GM23338 (cell line): ENCODE data around the gene OOSP4A. TPM values are rescaled to one million over a fixed set of nuclear protein-coding genes. Genes with fewer than 3 reads are reported as not detected.
A peak's percentile ranks its signal among the peaks of the same experiment; 100 is the strongest.

Experiments
- ATAC-seq: fragments of 200-7000 bp; cut with Tn5 transposase; 3 replicates; pipeline ENCODE4 v1.9.1; 2020
- DNase-seq: peaks from one replicate; pipeline ENCODE4 v3.0.0-alpha.2; 2015; ENCODE audit warnings: low spot score
- H2AFZ ChIP-seq: fragments of 200-600 bp; sonication (generic); 2 replicates; pipeline ENCODE4 v1.8.0; 2016; ENCODE audit warnings: antibody characterized with exemption, mild to moderate bottlenecking, moderate library complexity
- H3F3A ChIP-seq: fragments of 200-600 bp; sonication (generic); replicated peaks from 2 replicates; pipeline ENCODE4 v1.8.0; 2017; ENCODE audit warnings: antibody characterized with exemption, mixed run types, low read depth
- H3K27ac ChIP-seq: fragments of 200-600 bp; sonication (generic); 2 replicates; pipeline ENCODE4 v1.6.1; 2016; ENCODE audit warnings: low read depth
- H3K27me3 ChIP-seq: fragments of 200-600 bp; sonication (generic); 2 replicates; pipeline ENCODE4 v1.8.0; 2016; ENCODE audit warnings: mild to moderate bottlenecking, mixed run types, moderate library complexity; ENCODE audit not compliant: insufficient read depth
- H3K36me3 ChIP-seq: fragments of 200-600 bp; sonication (generic); 2 replicates; pipeline ENCODE4 v1.8.0; 2016; ENCODE audit warnings: mild to moderate bottlenecking; ENCODE audit not compliant: insufficient read depth
- H3K4me1 ChIP-seq: fragments of 200-600 bp; sonication (generic); 2 replicates; pipeline ENCODE4 v1.8.0; 2016; ENCODE audit warnings: mild to moderate bottlenecking, moderate library complexity; ENCODE audit not compliant: insufficient read depth
- H3K4me2 ChIP-seq: fragments of 200-600 bp; sonication (generic); 2 replicates; pipeline ENCODE4 v1.7.1; 2017; ENCODE audit warnings: mixed run types
- H3K4me3 ChIP-seq: fragments of 200-600 bp; sonication (generic); 2 replicates; pipeline ENCODE4 v1.6.1; 2016; ENCODE audit warnings: mixed run types
- H3K79me2 ChIP-seq: fragments of 200-600 bp; sonication (generic); replicated peaks from 2 replicates; pipeline ENCODE4 v1.8.0; 2017; ENCODE audit warnings: mild to moderate bottlenecking; ENCODE audit not compliant: insufficient read depth
- H3K9me2 ChIP-seq: fragments of 200-600 bp; sonication (generic); 2 replicates; pipeline ENCODE4 v1.8.0; 2017; ENCODE audit not compliant: insufficient read depth
- H4K20me1 ChIP-seq: fragments of 200-600 bp; sonication (generic); replicated peaks from 2 replicates; pipeline ENCODE4 v1.8.0; 2017; ENCODE audit warnings: mild to moderate bottlenecking; ENCODE audit not compliant: insufficient read depth
- H3K27ac Mint-ChIP-seq: 2 replicates; pipeline ENCODE4 v1.8.0; 2020; ENCODE audit warnings: inconsistent platforms, mild to moderate bottlenecking, moderate library complexity, mixed read lengths
- H3K27me3 Mint-ChIP-seq: 3 replicates; pipeline ENCODE4 v1.8.0; 2022; ENCODE audit warnings: low read depth, mild to moderate bottlenecking, moderate library complexity, mixed read lengths, inconsistent platforms; ENCODE audit not compliant: insufficient read depth, poor library complexity
- H3K36me3 Mint-ChIP-seq: 3 replicates; pipeline ENCODE4 v1.8.0; 2021; ENCODE audit warnings: low read depth, mild to moderate bottlenecking, inconsistent platforms, moderate library complexity, mixed read lengths
- H3K4me1 Mint-ChIP-seq: 3 replicates; pipeline ENCODE4 v1.8.0; 2020; ENCODE audit warnings: mild to moderate bottlenecking, inconsistent platforms, mixed read lengths
- H3K4me3 Mint-ChIP-seq: 3 replicates; pipeline ENCODE4 v1.8.0; 2021; ENCODE audit warnings: moderate library complexity, mild to moderate bottlenecking, inconsistent platforms, mixed read lengths
- H3K9me3 Mint-ChIP-seq: 3 replicates; pipeline ENCODE4 v1.8.0; 2020; ENCODE audit warnings: moderate library complexity, mild to moderate bottlenecking, inconsistent platforms, mixed read lengths
- EZH2phosphoT487 ChIP-seq: fragments of 200-600 bp; sonication (generic); IDR thresholded peaks from one replicate; pipeline ENCODE4 v1.8.1; 2018; ENCODE audit warnings: antibody characterized with exemption; ENCODE audit not compliant: unreplicated experiment
- JUNB ChIP-seq: IDR thresholded peaks from one replicate; pipeline ENCODE4 v1.6.1; 2016; ENCODE audit warnings: antibody characterized with exemption; ENCODE audit not compliant: unreplicated experiment
- POLR2AphosphoS5 ChIP-seq: IDR thresholded peaks from 2 replicates; pipeline ENCODE4 v1.6.1; 2016; ENCODE audit warnings: antibody characterized with exemption, low read depth
- STAT1 ChIP-seq: IDR thresholded peaks from one replicate; pipeline ENCODE4 v1.6.1; 2016; ENCODE audit warnings: antibody characterized with exemption; ENCODE audit not compliant: unreplicated experiment
- ZNF462 ChIP-seq: fragments of 250-450 bp; sonication (Bioruptor Pico); IDR thresholded peaks from 2 replicates; pipeline ENCODE4 v1.5.0; 2020; ENCODE audit warnings: mild to moderate bottlenecking, moderate library complexity
- polyA plus RNA-seq: library from polyadenylated mRNA; unstranded; fragments of >200 nt; fragmentation: Nextera tagmentation; extraction: Ambion mirVana; gene quantifications from 2 replicates; pipeline ENCODE4 v1.2.1, GENCODE V29; 2016
- total RNA-seq: library from RNA; depleted of rRNA; stranded (reverse); fragments of >200 nt; shearing (Covaris generic); gene quantifications from 2 replicates; pipeline ENCODE4 v1.2.3, GENCODE V29; 2014

Gene OOSP4A
- total and polyA plus RNA-seq, 2 experiments from 2014 or later: not detected

GRCh38 chr11:59941091-59941490 is 22.7 kb upstream of the OOSP4A start (continued):
- no peak for TF ChIP-seq EZH2phosphoT487
- TF ChIP-seq POLR2AphosphoS5: no peak
- TF ChIP-seq JUNB: no peak
- no peak for TF ChIP-seq ZNF462

- Histone ChIP-seq H3K27ac (no peak overlapping the region), H4K20me1 (no peaks in the 10 kb centered on the region), H3K79me2 (no peaks in the 10 kb centered on the region), H2AFZ (no peak overlapping the region), H3K9me2 (no peaks in the 10 kb centered on the region; the same call in 1 of the 2 replicates), H3K4me2 (no peak overlapping the region), H3F3A (no peaks in the 10 kb centered on the region), H3K4me3 (no peak overlapping the region), H3K4me1 (no peaks in the 10 kb centered on the region), H3K27me3 (no peaks in the 10 kb centered on the region), H3K36me3 (no peaks in the 10 kb centered on the region)
- Mint-ChIP-seq H3K27ac (no peak overlapping the region), H3K9me3 (no peaks in the 10 kb centered on the region; the same call in 2 of the 3 replicates), H3K4me3 (no peak overlapping the region), H3K4me1 (peaks cover 7% of the 10 kb centered on the region; the same call in 1 of the 3 replicates), H3K27me3 (peaks cover 2% of the 10 kb centered on the region), H3K36me3 (no peaks in the 10 kb centered on the region; the same call in 2 of the 3 replicates)
- ATAC-seq (peak; percentile 69), DNase-seq (peak; percentile 65)
- TF ChIP-seq STAT1: no peak
These were observed 19.7 kb upstream of the OOSP4A start for GRCh38 chr11:59943997-59944714.
